GM23338 (cell line): Measurements from ENCODE around the gene IGFBP5. TPM values are rescaled to one million over a fixed set of nuclear protein-coding genes. Genes with fewer than 3 reads are reported as not detected.

Experiments used
- ATAC-seq: fragments of 200-7000 bp; cut with Tn5 transposase; 3 replicates; pipeline ENCODE4 v1.9.1; 2020
- DNase-seq: peaks from one replicate; pipeline ENCODE4 v3.0.0-alpha.2; 2015; ENCODE audit warnings: low spot score
- H2AFZ ChIP-seq: fragments of 200-600 bp; sonication (generic); 2 replicates; pipeline ENCODE4 v1.8.0; 2016; ENCODE audit warnings: antibody characterized with exemption, mild to moderate bottlenecking, moderate library complexity
- H3F3A ChIP-seq: fragments of 200-600 bp; sonication (generic); replicated peaks from 2 replicates; pipeline ENCODE4 v1.8.0; 2017; ENCODE audit warnings: antibody characterized with exemption, mixed run types, low read depth
- H3K27ac ChIP-seq: fragments of 200-600 bp; sonication (generic); 2 replicates; pipeline ENCODE4 v1.6.1; 2016; ENCODE audit warnings: low read depth
- H3K27me3 ChIP-seq: fragments of 200-600 bp; sonication (generic); 2 replicates; pipeline ENCODE4 v1.8.0; 2016; ENCODE audit warnings: mild to moderate bottlenecking, mixed run types, moderate library complexity; ENCODE audit not compliant: insufficient read depth
- H3K36me3 ChIP-seq: fragments of 200-600 bp; sonication (generic); 2 replicates; pipeline ENCODE4 v1.8.0; 2016; ENCODE audit warnings: mild to moderate bottlenecking; ENCODE audit not compliant: insufficient read depth
- H3K4me1 ChIP-seq: fragments of 200-600 bp; sonication (generic); 2 replicates; pipeline ENCODE4 v1.8.0; 2016; ENCODE audit warnings: mild to moderate bottlenecking, moderate library complexity; ENCODE audit not compliant: insufficient read depth
- H3K4me2 ChIP-seq: fragments of 200-600 bp; sonication (generic); 2 replicates; pipeline ENCODE4 v1.7.1; 2017; ENCODE audit warnings: mixed run types
- H3K4me3 ChIP-seq: fragments of 200-600 bp; sonication (generic); 2 replicates; pipeline ENCODE4 v1.6.1; 2016; ENCODE audit warnings: mixed run types
- H3K79me2 ChIP-seq: fragments of 200-600 bp; sonication (generic); replicated peaks from 2 replicates; pipeline ENCODE4 v1.8.0; 2017; ENCODE audit warnings: mild to moderate bottlenecking; ENCODE audit not compliant: insufficient read depth
- H3K9me2 ChIP-seq: fragments of 200-600 bp; sonication (generic); 2 replicates; pipeline ENCODE4 v1.8.0; 2017; ENCODE audit not compliant: insufficient read depth
- H4K20me1 ChIP-seq: fragments of 200-600 bp; sonication (generic); replicated peaks from 2 replicates; pipeline ENCODE4 v1.8.0; 2017; ENCODE audit warnings: mild to moderate bottlenecking; ENCODE audit not compliant: insufficient read depth
- H3K27ac Mint-ChIP-seq: 2 replicates; pipeline ENCODE4 v1.8.0; 2020; ENCODE audit warnings: inconsistent platforms, mild to moderate bottlenecking, moderate library complexity, mixed read lengths
- H3K27me3 Mint-ChIP-seq: 3 replicates; pipeline ENCODE4 v1.8.0; 2022; ENCODE audit warnings: low read depth, mild to moderate bottlenecking, moderate library complexity, mixed read lengths, inconsistent platforms; ENCODE audit not compliant: insufficient read depth, poor library complexity
- H3K36me3 Mint-ChIP-seq: 3 replicates; pipeline ENCODE4 v1.8.0; 2021; ENCODE audit warnings: low read depth, mild to moderate bottlenecking, inconsistent platforms, moderate library complexity, mixed read lengths
- H3K4me1 Mint-ChIP-seq: 3 replicates; pipeline ENCODE4 v1.8.0; 2020; ENCODE audit warnings: mild to moderate bottlenecking, inconsistent platforms, mixed read lengths
- H3K4me3 Mint-ChIP-seq: 3 replicates; pipeline ENCODE4 v1.8.0; 2021; ENCODE audit warnings: moderate library complexity, mild to moderate bottlenecking, inconsistent platforms, mixed read lengths
- H3K9me3 Mint-ChIP-seq: 3 replicates; pipeline ENCODE4 v1.8.0; 2020; ENCODE audit warnings: moderate library complexity, mild to moderate bottlenecking, inconsistent platforms, mixed read lengths
- CREB1 ChIP-seq: fragments of 250-450 bp; sonication (Bioruptor Pico); IDR thresholded peaks from 2 replicates; pipeline ENCODE4 v1.5.0; 2020; ENCODE audit warnings: low read depth, mild to moderate bottlenecking, moderate library complexity
- EZH2 ChIP-seq: fragments of 200-600 bp; sonication (generic); IDR thresholded peaks from one replicate; pipeline ENCODE4 v1.8.0; 2017; ENCODE audit warnings: antibody characterized with exemption, mild to moderate bottlenecking, low read depth; ENCODE audit not compliant: unreplicated experiment
- EZH2phosphoT487 ChIP-seq: fragments of 200-600 bp; sonication (generic); IDR thresholded peaks from one replicate; pipeline ENCODE4 v1.8.1; 2018; ENCODE audit warnings: antibody characterized with exemption; ENCODE audit not compliant: unreplicated experiment
- JUNB ChIP-seq: IDR thresholded peaks from one replicate; pipeline ENCODE4 v1.6.1; 2016; ENCODE audit warnings: antibody characterized with exemption; ENCODE audit not compliant: unreplicated experiment
- NANOG ChIP-seq: IDR thresholded peaks from 2 replicates; pipeline ENCODE4 v1.6.1; 2016; ENCODE audit warnings: antibody characterized with exemption, borderline replicate concordance
- STAT1 ChIP-seq: IDR thresholded peaks from one replicate; pipeline ENCODE4 v1.6.1; 2016; ENCODE audit warnings: antibody characterized with exemption; ENCODE audit not compliant: unreplicated experiment
- ZNF114 ChIP-seq: fragments of 250-450 bp; sonication (Bioruptor Pico); IDR thresholded peaks from 2 replicates; pipeline ENCODE4 v1.5.0; 2020; ENCODE audit warnings: mild to moderate bottlenecking, moderate library complexity
- ZNF331 ChIP-seq: fragments of 250-450 bp; sonication (Bioruptor Pico); IDR thresholded peaks from 2 replicates; pipeline ENCODE4 v1.5.0; 2020; ENCODE audit warnings: low read depth, mild to moderate bottlenecking, moderate library complexity
- polyA plus RNA-seq: library from polyadenylated mRNA; unstranded; fragments of >200 nt; fragmentation: Nextera tagmentation; extraction: Ambion mirVana; gene quantifications from 2 replicates; pipeline ENCODE4 v1.2.1, GENCODE V29; 2016
- total RNA-seq: library from RNA; depleted of rRNA; stranded (reverse); fragments of >200 nt; shearing (Covaris generic); gene quantifications from 2 replicates; pipeline ENCODE4 v1.2.3, GENCODE V29; 2014
- TF ChIP-seq, protein P1 (sequence below): IDR thresholded peaks from 2 replicates; pipeline ENCODE4 v1.6.1; 2016; ENCODE audit warnings: antibody characterized with exemption
- TF ChIP-seq, protein P2 (sequence below): IDR thresholded peaks from one replicate; pipeline ENCODE4 v1.6.1; 2018; ENCODE audit warnings: antibody characterized with exemption; ENCODE audit not compliant: unreplicated experiment

The IGFBP5 gene
- total and polyA plus RNA-seq, 2 experiments from 2014 or later, result 0.70 to 2.5 TPM

DNA sequence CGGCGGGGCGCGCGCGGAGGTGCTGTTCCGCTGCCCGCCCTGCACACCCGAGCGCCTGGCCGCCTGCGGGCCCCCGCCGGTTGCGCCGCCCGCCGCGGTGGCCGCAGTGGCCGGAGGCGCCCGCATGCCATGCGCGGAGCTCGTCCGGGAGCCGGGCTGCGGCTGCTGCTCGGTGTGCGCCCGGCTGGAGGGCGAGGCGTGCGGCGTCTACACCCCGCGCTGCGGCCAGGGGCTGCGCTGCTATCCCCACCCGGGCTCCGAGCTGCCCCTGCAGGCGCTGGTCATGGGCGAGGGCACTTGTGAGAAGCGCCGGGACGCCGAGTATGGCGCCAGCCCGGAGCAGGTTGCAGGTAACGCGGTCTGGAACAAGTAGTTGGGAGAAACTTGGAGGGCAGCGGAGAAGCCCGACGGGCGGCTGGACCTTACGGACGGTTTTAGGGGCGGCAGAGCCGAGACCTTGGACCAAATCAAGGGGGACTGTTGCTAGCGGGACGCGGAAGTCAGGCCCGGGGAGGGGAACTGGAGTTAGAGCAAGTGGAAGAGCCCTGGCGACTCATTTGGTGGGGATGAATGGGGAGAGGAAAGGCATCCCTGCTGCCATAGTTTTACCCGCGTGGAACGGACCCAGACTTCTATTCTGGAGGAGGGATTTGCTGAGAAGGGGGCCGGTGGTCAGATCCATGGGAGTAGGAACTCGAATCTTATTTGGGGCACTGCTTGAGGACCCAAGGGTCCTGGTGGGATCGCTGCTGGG lies 61.6 kb downstream of the IGFBP5 start:
- TF ChIP-seq NANOG (no peak), STAT1 (no peak), ZNF331 (no peak), EZH2phosphoT487 (no peak), JUNB (no peak), CREB1 (CRISPR knock-in tag) (no peak), EZH2 (no peak)
- H3K4me1 ChIP-seq, result peaks cover 38% of the 10 kb centered on the region
- H3K4me2 ChIP-seq, result peak overlapping the region; percentile 100
- H3K79me2 ChIP-seq, result peaks cover 37% of the 10 kb centered on the region
- no peak overlapping the region for H3K27ac ChIP-seq
- Mint-ChIP-seq H3K36me3 (peaks cover 11% of the 10 kb centered on the region), H3K9me3 (peaks cover 6% of the 10 kb centered on the region; the same call in 1 of the 3 replicates), H3K4me3 (peak overlapping the region; percentile 98), H3K27ac (peak overlapping the region; percentile 70; the same call in 1 of the 2 replicates), H3K27me3 (peaks cover 37% of the 10 kb centered on the region), H3K4me1 (peaks cover 48% of the 10 kb centered on the region)
- peaks cover 26% of the 10 kb centered on the region for H3K27me3 ChIP-seq
- no peak overlapping the region; the same call in 1 of the 2 replicates for H2AFZ ChIP-seq
- no peaks in the 10 kb centered on the region for H4K20me1 ChIP-seq
- ATAC-seq, result peak; percentile 4
- H3K9me2 ChIP-seq, result peaks cover 5% of the 10 kb centered on the region; the same call in 1 of the 2 replicates
- no peaks in the 10 kb centered on the region; the same call in 1 of the 2 replicates for H3F3A ChIP-seq
- peak overlapping the region; percentile 99 for H3K4me3 ChIP-seq
- peak; percentile 63 for DNase-seq
- H3K36me3 ChIP-seq, result 0 out of 2 replicates have a peak, but pooled peaks cover 6% of the 10 kb centered on the region

DNA sequence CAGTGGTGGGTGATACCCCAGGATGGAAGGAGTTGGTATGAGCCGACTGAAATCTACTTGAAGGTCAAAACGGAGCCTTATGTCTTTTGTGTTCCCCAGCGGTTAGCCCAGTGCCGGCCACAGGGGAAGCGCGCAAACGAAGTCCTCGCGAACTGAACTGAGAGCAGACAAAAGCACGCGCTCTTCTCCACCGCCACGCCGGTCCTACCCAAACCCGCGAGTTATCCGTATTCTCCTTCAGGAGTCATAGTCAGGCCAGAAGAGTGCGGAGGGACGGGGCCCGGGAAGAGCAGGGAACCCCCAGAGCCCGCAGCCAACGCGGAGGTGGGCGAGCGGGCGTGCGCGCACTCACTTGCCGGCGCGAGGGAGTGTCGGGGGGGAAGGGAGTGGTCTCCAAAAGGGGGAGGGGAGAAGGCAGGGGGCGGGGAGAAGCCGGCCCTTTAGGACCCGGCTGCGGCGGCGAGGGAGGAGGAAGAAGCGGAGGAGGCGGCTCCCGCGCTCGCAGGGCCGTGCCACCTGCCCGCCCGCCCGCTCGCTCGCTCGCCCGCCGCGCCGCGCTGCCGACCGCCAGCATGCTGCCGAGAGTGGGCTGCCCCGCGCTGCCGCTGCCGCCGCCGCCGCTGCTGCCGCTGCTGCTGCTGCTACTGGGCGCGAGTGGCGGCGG lies 62.3 kb downstream of the IGFBP5 start, which contains the start of gene IGFBP2:
Gene IGFBP2, plus strand, starts transcription at position 469 of the 664 bp plus-strand sequence. Its CDS starts 104 bp downstream, at position 573.
- Histone ChIP-seq H3K4me1 (peaks cover 38% of the 10 kb centered on the region), H4K20me1 (no peaks in the 10 kb centered on the region), H3K27me3 (peaks cover 26% of the 10 kb centered on the region), H3K79me2 (peaks cover 30% of the 10 kb centered on the region), H3K27ac (no peak within 1 kb of the TSS), H2AFZ (peak within 1 kb of the TSS; percentile 45), H3K4me2 (peak within 1 kb of the TSS; percentile 100), H3K9me2 (peaks cover 5% of the 10 kb centered on the region; the same call in 1 of the 2 replicates), H3K4me3 (peak within 1 kb of the TSS; percentile 99), H3K36me3 (0 out of 2 replicates have a peak, but pooled peaks cover 6% of the 10 kb centered on the region), H3F3A (no peaks in the 10 kb centered on the region; the same call in 1 of the 2 replicates)
- Mint-ChIP-seq H3K4me1 (peaks cover 48% of the 10 kb centered on the region), H3K4me3 (peak within 1 kb of the TSS; percentile 98), H3K36me3 (peaks cover 7% of the 10 kb centered on the region), H3K27ac (peak within 1 kb of the TSS; percentile 95), H3K9me3 (peaks cover 6% of the 10 kb centered on the region; the same call in 1 of the 3 replicates), H3K27me3 (peaks cover 31% of the 10 kb centered on the region)
- ATAC-seq, result peak; percentile 43
- peak; percentile 95 for DNase-seq
- TF ChIP-seq ZNF114 (CRISPR knock-in tag) (no peak), JUNB (no peak)
- TF ChIP-seq, protein P1, sequence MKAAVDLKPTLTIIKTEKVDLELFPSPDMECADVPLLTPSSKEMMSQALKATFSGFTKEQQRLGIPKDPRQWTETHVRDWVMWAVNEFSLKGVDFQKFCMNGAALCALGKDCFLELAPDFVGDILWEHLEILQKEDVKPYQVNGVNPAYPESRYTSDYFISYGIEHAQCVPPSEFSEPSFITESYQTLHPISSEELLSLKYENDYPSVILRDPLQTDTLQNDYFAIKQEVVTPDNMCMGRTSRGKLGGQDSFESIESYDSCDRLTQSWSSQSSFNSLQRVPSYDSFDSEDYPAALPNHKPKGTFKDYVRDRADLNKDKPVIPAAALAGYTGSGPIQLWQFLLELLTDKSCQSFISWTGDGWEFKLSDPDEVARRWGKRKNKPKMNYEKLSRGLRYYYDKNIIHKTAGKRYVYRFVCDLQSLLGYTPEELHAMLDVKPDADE, result 0 out of 2 replicates have a peak, but pooled peaks have one; percentile 26
- TF ChIP-seq, protein P2, sequence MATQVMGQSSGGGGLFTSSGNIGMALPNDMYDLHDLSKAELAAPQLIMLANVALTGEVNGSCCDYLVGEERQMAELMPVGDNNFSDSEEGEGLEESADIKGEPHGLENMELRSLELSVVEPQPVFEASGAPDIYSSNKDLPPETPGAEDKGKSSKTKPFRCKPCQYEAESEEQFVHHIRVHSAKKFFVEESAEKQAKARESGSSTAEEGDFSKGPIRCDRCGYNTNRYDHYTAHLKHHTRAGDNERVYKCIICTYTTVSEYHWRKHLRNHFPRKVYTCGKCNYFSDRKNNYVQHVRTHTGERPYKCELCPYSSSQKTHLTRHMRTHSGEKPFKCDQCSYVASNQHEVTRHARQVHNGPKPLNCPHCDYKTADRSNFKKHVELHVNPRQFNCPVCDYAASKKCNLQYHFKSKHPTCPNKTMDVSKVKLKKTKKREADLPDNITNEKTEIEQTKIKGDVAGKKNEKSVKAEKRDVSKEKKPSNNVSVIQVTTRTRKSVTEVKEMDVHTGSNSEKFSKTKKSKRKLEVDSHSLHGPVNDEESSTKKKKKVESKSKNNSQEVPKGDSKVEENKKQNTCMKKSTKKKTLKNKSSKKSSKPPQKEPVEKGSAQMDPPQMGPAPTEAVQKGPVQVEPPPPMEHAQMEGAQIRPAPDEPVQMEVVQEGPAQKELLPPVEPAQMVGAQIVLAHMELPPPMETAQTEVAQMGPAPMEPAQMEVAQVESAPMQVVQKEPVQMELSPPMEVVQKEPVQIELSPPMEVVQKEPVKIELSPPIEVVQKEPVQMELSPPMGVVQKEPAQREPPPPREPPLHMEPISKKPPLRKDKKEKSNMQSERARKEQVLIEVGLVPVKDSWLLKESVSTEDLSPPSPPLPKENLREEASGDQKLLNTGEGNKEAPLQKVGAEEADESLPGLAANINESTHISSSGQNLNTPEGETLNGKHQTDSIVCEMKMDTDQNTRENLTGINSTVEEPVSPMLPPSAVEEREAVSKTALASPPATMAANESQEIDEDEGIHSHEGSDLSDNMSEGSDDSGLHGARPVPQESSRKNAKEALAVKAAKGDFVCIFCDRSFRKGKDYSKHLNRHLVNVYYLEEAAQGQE, result no peak
